ENCODE data around the gene LSR. TPM values are rescaled to one million over a fixed set of nuclear protein-coding genes. Genes with fewer than 3 reads are reported as not detected.
A peak's percentile ranks its signal among the peaks of the same experiment; 100 is the strongest.

The LSR gene
- total and polyA plus RNA-seq, 2 of the 4 experiments (the other 2 are of a cell fraction), result 0.18 to 0.44 TPM

GRCh38 chr19:35293808-35294207 lies 45.0 kb downstream of the LSR start:
- no peak overlapping the region for H4K91ac ChIP-seq (ENCODE audit: insufficient read depth, low read depth, low read length)
- H4K20me1 ChIP-seq (ENCODE audit: insufficient read depth, low read length), result no peaks in the 10 kb centered on the region
- peaks cover 21% of the 10 kb centered on the region for H3K27me3 ChIP-seq (ENCODE audit: control insufficient read depth, insufficient read depth, low read length)
- H3K4me2 ChIP-seq (ENCODE audit: low read depth, low read length), result no peak overlapping the region
- H3K18ac ChIP-seq (ENCODE audit: low read depth, low read length), result no peak overlapping the region
- CTCF ChIA-PET, result no interaction called here
- intact Hi-C loops (cut with micrococcal nuclease) (no loop called here), in situ Hi-C loops (cut with MboI; ENCODE audit: low sequenced_read_pairs) (no loop called here), dilution Hi-C loops (cut with HindIII; ENCODE audit: low sequenced_read_pairs, unreplicated experiment) (no loop called here)
- no TSS peak for BruUV-seq (replicated peaks)
- no peaks in the 10 kb centered on the region for H3K79me1 ChIP-seq (ENCODE audit: low read depth in 1 of 2, low read length in 2 of 2)
- H2BK15ac ChIP-seq (ENCODE audit: low read depth, low read length), result no peak overlapping the region
- no peak overlapping the region for H3K56ac ChIP-seq (ENCODE audit: extremely low read depth, insufficient read depth, low read length)
- no peak overlapping the region for H3K4ac ChIP-seq (ENCODE audit: low read depth, low read length)
- H2AK9ac ChIP-seq (replicated peaks; ENCODE audit: low read depth, low read length, poor library complexity), result no peak overlapping the region
- TF ChIP-seq, protein P1, sequence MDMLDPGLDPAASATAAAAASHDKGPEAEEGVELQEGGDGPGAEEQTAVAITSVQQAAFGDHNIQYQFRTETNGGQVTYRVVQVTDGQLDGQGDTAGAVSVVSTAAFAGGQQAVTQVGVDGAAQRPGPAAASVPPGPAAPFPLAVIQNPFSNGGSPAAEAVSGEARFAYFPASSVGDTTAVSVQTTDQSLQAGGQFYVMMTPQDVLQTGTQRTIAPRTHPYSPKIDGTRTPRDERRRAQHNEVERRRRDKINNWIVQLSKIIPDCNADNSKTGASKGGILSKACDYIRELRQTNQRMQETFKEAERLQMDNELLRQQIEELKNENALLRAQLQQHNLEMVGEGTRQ (IDR thresholded peaks at IDR 0.05; ENCODE audit: low read depth, low read length), result no peak
- TF ChIP-seq MAZ (IDR thresholded peaks at IDR 0.05; ENCODE audit: borderline replicate concordance, low read depth, low read length) (no peak), CHD1 (IDR thresholded peaks at IDR 0.05; ENCODE audit: low read depth, low read length) (no peak), POLR2A (IDR thresholded peaks at IDR 0.05; ENCODE audit: low read depth, low read length) (no peak), RFX5 (IDR thresholded peaks at IDR 0.05; ENCODE audit: low read depth, low read length) (no peak), MAFK (IDR thresholded peaks at IDR 0.05; ENCODE audit: low read depth, low read length) (no peak), RCOR1 (IDR thresholded peaks at IDR 0.05; ENCODE audit: insufficient replicate concordance, low read length) (no peak), NFE2L2 (IDR thresholded peaks at IDR 0.05; ENCODE audit: low read depth, low read length) (no peak), SMC3 (IDR thresholded peaks at IDR 0.05; ENCODE audit: low read depth, low read length) (no peak)
- TF ChIP-seq, protein P2, sequence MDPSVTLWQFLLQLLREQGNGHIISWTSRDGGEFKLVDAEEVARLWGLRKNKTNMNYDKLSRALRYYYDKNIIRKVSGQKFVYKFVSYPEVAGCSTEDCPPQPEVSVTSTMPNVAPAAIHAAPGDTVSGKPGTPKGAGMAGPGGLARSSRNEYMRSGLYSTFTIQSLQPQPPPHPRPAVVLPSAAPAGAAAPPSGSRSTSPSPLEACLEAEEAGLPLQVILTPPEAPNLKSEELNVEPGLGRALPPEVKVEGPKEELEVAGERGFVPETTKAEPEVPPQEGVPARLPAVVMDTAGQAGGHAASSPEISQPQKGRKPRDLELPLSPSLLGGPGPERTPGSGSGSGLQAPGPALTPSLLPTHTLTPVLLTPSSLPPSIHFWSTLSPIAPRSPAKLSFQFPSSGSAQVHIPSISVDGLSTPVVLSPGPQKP (IDR thresholded peaks at IDR 0.05; ENCODE audit: borderline replicate concordance, low read depth, low read length), result no peak
- TF ChIP-seq, protein P3, sequence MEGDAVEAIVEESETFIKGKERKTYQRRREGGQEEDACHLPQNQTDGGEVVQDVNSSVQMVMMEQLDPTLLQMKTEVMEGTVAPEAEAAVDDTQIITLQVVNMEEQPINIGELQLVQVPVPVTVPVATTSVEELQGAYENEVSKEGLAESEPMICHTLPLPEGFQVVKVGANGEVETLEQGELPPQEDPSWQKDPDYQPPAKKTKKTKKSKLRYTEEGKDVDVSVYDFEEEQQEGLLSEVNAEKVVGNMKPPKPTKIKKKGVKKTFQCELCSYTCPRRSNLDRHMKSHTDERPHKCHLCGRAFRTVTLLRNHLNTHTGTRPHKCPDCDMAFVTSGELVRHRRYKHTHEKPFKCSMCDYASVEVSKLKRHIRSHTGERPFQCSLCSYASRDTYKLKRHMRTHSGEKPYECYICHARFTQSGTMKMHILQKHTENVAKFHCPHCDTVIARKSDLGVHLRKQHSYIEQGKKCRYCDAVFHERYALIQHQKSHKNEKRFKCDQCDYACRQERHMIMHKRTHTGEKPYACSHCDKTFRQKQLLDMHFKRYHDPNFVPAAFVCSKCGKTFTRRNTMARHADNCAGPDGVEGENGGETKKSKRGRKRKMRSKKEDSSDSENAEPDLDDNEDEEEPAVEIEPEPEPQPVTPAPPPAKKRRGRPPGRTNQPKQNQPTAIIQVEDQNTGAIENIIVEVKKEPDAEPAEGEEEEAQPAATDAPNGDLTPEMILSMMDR (conservative IDR thresholded peaks at IDR 0.05; ENCODE audit: low read depth, low read length), result no peak
- H3K9me3 ChIP-seq (ENCODE audit: control insufficient read depth, insufficient read depth, low read length), result no peaks in the 10 kb centered on the region
- H3K36me3 ChIP-seq (ENCODE audit: control insufficient read depth, insufficient read depth, low read length), result no peaks in the 10 kb centered on the region
- H3K27ac ChIP-seq (ENCODE audit: insufficient read depth, low read length), result no peak overlapping the region
- no peak overlapping the region for H2BK120ac ChIP-seq (ENCODE audit: low read depth, low read length)
- no peak overlapping the region for H3K14ac ChIP-seq (replicated peaks; ENCODE audit: low read depth, low read length)
- no peak overlapping the region for H3K9ac ChIP-seq (ENCODE audit: low read depth, low read length)
- H2AK5ac ChIP-seq (ENCODE audit: low read depth, low read length), result no peak overlapping the region
- ATAC-seq (ENCODE audit: low read depth) (no peak), DNase-seq (no peak)
- POLR2A ChIA-PET (ENCODE audit: unreplicated experiment), result no interaction called here
- no peak overlapping the region for H4K5ac ChIP-seq (ENCODE audit: low read depth, low read length)
- H2BK5ac ChIP-seq (ENCODE audit: low read depth, low read length, poor library complexity, severe bottlenecking), result no peak overlapping the region
- peak overlapping the region; percentile 15 for H2AFZ ChIP-seq (replicated peaks; ENCODE audit: low read length, poor library complexity)
- no peak overlapping the region for H3K4me3 ChIP-seq (ENCODE audit: insufficient read depth, low read depth, low read length)
- H4K8ac ChIP-seq (ENCODE audit: low read depth in 2 of 2, low read length in 2 of 2), result no peak overlapping the region
- 43% methylated on average over 2 of the region's 17 CpGs; no CpG with 5 or more reads in 1 of the 2 experiments for WGBS, 2 experiments (ENCODE audit: extremely low coverage in 2 of 2, insufficient read length in 1 of 2)
- no peak overlapping the region for H3K23ac ChIP-seq (ENCODE audit: low read depth, low read length)
- H3K4me1 ChIP-seq (ENCODE audit: control insufficient read depth, insufficient read depth, low read length), result no peaks in the 10 kb centered on the region
- peaks cover 15% of the 10 kb centered on the region for H3K9me1 ChIP-seq (ENCODE audit: insufficient read depth, low read length)
- H2BK20ac ChIP-seq (ENCODE audit: low read depth, low read length), result no peak overlapping the region

Measured in IMR-90 (cell line).